Stimulated activated CD4-positive, alpha-beta T cell treated with anti-CD3 and anti-CD28 coated beads, TNF-alpha, amount 100 ng/mL, for 48 hours (primary cell): ENCODE results near the gene RXYLT1.
"Not testable (repeated sequence)": the region's sequence is repeated elsewhere in the genome, so short reads cannot be mapped to it uniquely, and the experiment has no call there.

ENCODE experiments used
- DNase-seq, 3 donors: peaks; one replicate each; pipeline ENCODE4 v3.0.0-alpha.2; 2020; ENCODE audit warnings: low read depth in 3 of 3

Gene RXYLT1

GRCh38 chr12:63804746-63805145 is 25.0 kb downstream of the RXYLT1 start:
- DNase-seq: no peak

GRCh38 chr12:63805704-63806672 is 26.3 kb downstream of the RXYLT1 start:
- DNase-seq: no peak

- no peak for DNase-seq
These were observed 28.9 kb downstream of the RXYLT1 start for GRCh38 chr12:63808631-63809030.

GRCh38 chr12:63809566-63809965 is 29.9 kb downstream of the RXYLT1 start:
- DNase-seq: no peak

GRCh38 chr12:63811334-63811733 is 31.6 kb downstream of the RXYLT1 start:
- DNase-seq: no peak

GRCh38 chr12:63811755-63812154 is 32.0 kb downstream of the RXYLT1 start:
- no peak for DNase-seq

- DNase-seq: no peak
These were observed 34.5 kb downstream of the RXYLT1 start for GRCh38 chr12:63814146-63814772.

GRCh38 chr12:63815482-63815852 is 35.8 kb downstream of the RXYLT1 start:
- DNase-seq: no peak

- no peak for DNase-seq
These were observed 36.3 kb downstream of the RXYLT1 start for GRCh38 chr12:63816031-63816430.

- no peak for DNase-seq
These were observed 40.7 kb downstream of the RXYLT1 start for GRCh38 chr12:63820427-63820826.

- peak in 1 of 3 donors; percentile 6 for DNase-seq
These were observed 42.1 kb downstream of the RXYLT1 start for GRCh38 chr12:63821781-63822251.

GRCh38 chr12:63822352-63822751 is 42.6 kb downstream of the RXYLT1 start:
- DNase-seq: no peak

- DNase-seq: no peak
These were observed 43.3 kb downstream of the RXYLT1 start for GRCh38 chr12:63823040-63823439.

- DNase-seq: no peak
These were observed 46.4 kb downstream of the RXYLT1 start for GRCh38 chr12:63826006-63826585.

GRCh38 chr12:63828867-63829266 is 49.2 kb downstream of the RXYLT1 start:
- no peak for DNase-seq

- no peak for DNase-seq
These were observed 56.3 kb downstream of the RXYLT1 start for GRCh38 chr12:63836046-63836445.

GRCh38 chr12:63836936-63837335 is 57.2 kb downstream of the RXYLT1 start:
- DNase-seq: no peak

- no peak for DNase-seq
These were observed 58.7 kb downstream of the RXYLT1 start for GRCh38 chr12:63838411-63838810.

GRCh38 chr12:63841011-63841410 is 61.3 kb downstream of the RXYLT1 start:
- no peak for DNase-seq

- no peak for DNase-seq
These were observed 61.9 kb downstream of the RXYLT1 start for GRCh38 chr12:63841571-63841970.

- DNase-seq: not testable (repeated sequence)
These were observed 63.0 kb downstream of the RXYLT1 start for GRCh38 chr12:63842750-63843149.

- DNase-seq: no peak
These were observed 63.6 kb downstream of the RXYLT1 start for GRCh38 chr12:63843254-63843720.
